HFFc6 (cell line): ENCODE measurements around the gene TIAM1. TPM values are rescaled to one million over a fixed set of nuclear protein-coding genes. Genes with fewer than 3 reads are reported as not detected.

ENCODE experiments used
- DNase-seq: peaks from one replicate; pipeline ENCODE4 v3.0.0-alpha.2; 2018
- H3K27ac Mint-ChIP-seq: 2 replicates; pipeline ENCODE4 v1.8.0; 2020; ENCODE audit warnings: mild to moderate bottlenecking, mixed read lengths
- H3K27me3 Mint-ChIP-seq: 2 replicates; pipeline ENCODE4 v1.8.0; 2021; ENCODE audit warnings: mild to moderate bottlenecking, moderate library complexity, mixed read lengths; ENCODE audit not compliant: insufficient read depth
- H3K36me3 Mint-ChIP-seq: 2 replicates; pipeline ENCODE4 v1.8.0; 2021; ENCODE audit warnings: low read depth, mixed read lengths
- H3K4me1 Mint-ChIP-seq: 2 replicates; pipeline ENCODE4 v1.8.0; 2020; ENCODE audit warnings: low read depth, mixed read lengths
- H3K4me3 Mint-ChIP-seq: 2 replicates; pipeline ENCODE4 v1.8.0; 2020; ENCODE audit warnings: mild to moderate bottlenecking, moderate library complexity, mixed read lengths
- H3K9me3 Mint-ChIP-seq: 2 replicates; pipeline ENCODE4 v1.8.0; 2020; ENCODE audit warnings: mild to moderate bottlenecking, mixed read lengths
- total RNA-seq, 6 experiments: library from RNA; stranded (reverse); fragmentation: NEBNext Ultra II Directional; extraction: Animal tissue kit (Norgen Biotek cat#: 25700); gene quantifications; 2 replicates in 1 of 6; 3 replicates in 5 of 6; pipeline ENCODE4 v1.2.3, GENCODE V29; 2021
- TF ChIP-seq, protein P1 (sequence below): fragments of 200-600 bp; sonication (generic); IDR thresholded peaks from 2 replicates; pipeline ENCODE4 v1.5.0; 2021; ENCODE audit warnings: antibody characterized with exemption, mild to moderate bottlenecking

Gene TIAM1
- total RNA-seq, 6 experiments from 2014 or later: 0.02 to 0.43 (median 0.27) TPM; not detected in 1

DNA sequence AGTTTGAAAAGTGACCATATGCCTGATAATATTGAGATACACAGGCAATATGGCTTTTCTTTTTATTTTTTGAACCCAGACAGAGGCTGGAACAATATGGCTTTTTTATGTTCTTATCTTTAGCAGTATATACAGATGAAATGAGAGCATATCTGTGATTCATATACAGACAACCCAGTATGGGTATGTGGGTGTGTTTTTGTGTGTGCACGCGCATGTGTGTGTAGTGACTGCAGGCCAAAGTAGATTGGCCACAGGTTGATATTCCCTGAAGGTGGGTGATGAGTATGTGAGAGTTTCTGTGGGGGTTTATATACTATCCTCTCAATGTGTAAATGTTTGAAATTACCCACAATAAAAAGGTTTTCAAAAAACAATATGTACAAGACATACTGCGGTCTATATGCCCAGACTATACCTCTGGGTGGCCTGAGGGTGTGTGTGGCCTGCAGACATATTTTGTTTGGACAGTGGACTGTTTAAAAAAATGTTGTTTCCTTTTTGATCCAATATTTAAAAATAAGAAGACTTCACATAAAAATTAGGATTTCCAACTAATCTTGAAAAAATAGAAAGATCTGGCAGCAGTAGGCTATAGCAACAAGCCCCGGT lies 26.3 kb upstream of the TIAM1 start:
- Mint-ChIP-seq H3K4me3 (no peak overlapping the region), H3K4me1 (no peaks in the 10 kb centered on the region), H3K36me3 (no peaks in the 10 kb centered on the region), H3K27ac (no peak overlapping the region), H3K9me3 (peaks cover 8% of the 10 kb centered on the region; the same call in 1 of the 2 replicates), H3K27me3 (peaks cover 2% of the 10 kb centered on the region)
- TF ChIP-seq, protein P1, sequence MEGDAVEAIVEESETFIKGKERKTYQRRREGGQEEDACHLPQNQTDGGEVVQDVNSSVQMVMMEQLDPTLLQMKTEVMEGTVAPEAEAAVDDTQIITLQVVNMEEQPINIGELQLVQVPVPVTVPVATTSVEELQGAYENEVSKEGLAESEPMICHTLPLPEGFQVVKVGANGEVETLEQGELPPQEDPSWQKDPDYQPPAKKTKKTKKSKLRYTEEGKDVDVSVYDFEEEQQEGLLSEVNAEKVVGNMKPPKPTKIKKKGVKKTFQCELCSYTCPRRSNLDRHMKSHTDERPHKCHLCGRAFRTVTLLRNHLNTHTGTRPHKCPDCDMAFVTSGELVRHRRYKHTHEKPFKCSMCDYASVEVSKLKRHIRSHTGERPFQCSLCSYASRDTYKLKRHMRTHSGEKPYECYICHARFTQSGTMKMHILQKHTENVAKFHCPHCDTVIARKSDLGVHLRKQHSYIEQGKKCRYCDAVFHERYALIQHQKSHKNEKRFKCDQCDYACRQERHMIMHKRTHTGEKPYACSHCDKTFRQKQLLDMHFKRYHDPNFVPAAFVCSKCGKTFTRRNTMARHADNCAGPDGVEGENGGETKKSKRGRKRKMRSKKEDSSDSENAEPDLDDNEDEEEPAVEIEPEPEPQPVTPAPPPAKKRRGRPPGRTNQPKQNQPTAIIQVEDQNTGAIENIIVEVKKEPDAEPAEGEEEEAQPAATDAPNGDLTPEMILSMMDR: no peak
- DNase-seq: no peak

DNA sequence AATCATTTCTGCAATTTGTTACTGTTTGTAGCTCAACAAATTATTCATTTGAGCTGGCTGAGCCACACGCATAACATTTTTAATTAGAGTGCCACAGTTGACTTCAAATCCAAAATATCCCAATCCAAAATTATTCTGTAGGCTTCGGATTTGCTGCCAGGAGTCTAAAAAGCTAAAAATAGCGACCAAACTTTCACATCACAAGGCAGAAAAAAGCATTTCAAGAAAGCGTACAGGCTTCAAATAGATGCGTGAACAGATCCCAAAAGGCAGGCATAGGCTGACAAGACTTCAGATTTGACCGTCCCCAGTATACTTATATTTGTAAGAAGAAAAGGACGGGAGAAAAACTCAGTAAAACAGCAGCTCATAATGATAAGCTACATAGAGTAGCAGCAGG lies 24.3 kb upstream of the TIAM1 start:
- H3K27ac Mint-ChIP-seq: no peak overlapping the region
- no peak for DNase-seq
- no peaks in the 10 kb centered on the region for H3K36me3 Mint-ChIP-seq
- peaks cover 2% of the 10 kb centered on the region for H3K27me3 Mint-ChIP-seq
- H3K4me1 Mint-ChIP-seq: no peaks in the 10 kb centered on the region
- TF ChIP-seq, protein P1: no peak
- no peak overlapping the region for H3K4me3 Mint-ChIP-seq
- peaks cover 17% of the 10 kb centered on the region; the same call in 1 of the 2 replicates for H3K9me3 Mint-ChIP-seq

DNA sequence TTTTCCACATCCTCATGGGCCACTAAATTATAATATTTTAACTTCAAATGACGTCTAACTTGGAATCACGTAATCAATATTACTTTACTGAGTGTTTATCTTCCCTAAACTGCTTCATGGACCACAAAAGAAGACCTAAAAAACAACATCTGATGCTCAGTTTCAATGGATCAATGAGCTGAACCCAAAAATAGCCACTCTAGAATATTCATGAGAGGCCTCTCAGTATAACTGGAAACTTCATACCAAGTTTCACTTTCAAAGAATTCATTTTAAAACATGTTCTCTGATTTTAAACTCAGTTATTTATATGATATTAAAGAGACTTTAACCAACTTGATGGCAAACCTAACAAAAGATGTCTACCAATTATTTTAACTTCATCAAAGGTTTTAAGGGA lies 23.7 kb upstream of the TIAM1 start:
- DNase-seq: no peak
- Mint-ChIP-seq H3K4me1 (no peaks in the 10 kb centered on the region), H3K27ac (no peak overlapping the region), H3K36me3 (no peaks in the 10 kb centered on the region), H3K27me3 (peaks cover 2% of the 10 kb centered on the region), H3K9me3 (peaks cover 15% of the 10 kb centered on the region; the same call in 1 of the 2 replicates), H3K4me3 (no peak overlapping the region)
- TF ChIP-seq, protein P1: no peak

DNA sequence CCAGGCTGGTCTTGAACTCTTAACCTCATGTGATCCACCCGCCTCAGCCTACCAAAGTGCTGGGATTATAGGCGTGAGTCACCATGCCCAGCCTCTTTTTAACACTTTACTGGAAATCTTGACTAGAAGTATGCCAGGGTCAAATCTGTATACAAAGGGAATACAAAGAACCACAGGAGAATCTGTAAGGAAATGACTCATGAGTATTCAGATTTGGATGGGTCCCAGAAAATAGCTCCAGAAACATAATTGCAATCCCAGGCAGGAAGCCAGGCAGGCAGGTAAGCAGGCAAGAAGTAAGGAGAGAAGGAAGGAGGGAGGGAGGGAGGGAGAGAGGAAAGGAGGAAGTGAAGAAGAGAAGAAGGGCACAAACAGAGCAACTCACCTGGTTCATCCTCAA lies 22.8 kb upstream of the TIAM1 start:
- H3K27me3 Mint-ChIP-seq: peaks cover 2% of the 10 kb centered on the region
- H3K27ac Mint-ChIP-seq: no peak overlapping the region
- TF ChIP-seq, protein P1: no peak
- peaks cover 15% of the 10 kb centered on the region; the same call in 1 of the 2 replicates for H3K9me3 Mint-ChIP-seq
- no peaks in the 10 kb centered on the region for H3K4me1 Mint-ChIP-seq
- no peak for DNase-seq
- H3K36me3 Mint-ChIP-seq: no peaks in the 10 kb centered on the region
- no peak overlapping the region for H3K4me3 Mint-ChIP-seq

DNA sequence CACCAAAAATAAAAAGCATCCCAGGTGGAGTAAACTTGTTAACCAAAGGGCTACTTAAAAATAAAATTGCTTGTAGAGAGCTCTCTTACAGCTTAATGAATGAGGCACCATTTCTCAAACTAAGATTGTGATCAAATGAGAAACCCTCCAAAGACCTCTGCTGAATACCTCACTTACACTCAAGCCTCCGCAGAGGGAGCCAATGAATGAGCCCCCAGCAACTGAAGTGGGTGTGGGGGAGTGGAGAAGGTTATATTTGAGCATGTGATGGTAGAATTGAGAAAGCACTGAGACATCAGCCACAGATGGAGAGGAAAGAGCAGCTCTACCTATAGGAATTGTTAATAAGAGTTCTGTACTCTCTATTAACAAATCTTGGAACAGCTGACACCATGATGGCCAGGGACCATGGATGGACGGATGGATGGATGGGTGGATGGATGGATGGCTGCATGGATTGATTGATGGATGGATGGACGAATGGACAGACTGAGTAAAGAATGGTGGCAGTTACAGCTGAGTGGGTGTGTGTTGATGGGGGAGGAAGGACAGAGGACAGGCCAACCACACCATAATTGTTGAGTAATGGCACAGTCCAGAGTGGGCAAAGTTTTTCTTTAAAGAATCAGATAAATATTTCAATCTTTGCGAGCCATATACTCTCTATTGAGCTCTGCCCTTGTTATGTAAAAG lies 20.3 kb upstream of the TIAM1 start:
- TF ChIP-seq, protein P1: no peak
- Mint-ChIP-seq H3K4me3 (no peak overlapping the region), H3K27ac (no peak overlapping the region), H3K4me1 (no peaks in the 10 kb centered on the region), H3K36me3 (no peaks in the 10 kb centered on the region), H3K27me3 (peaks cover 2% of the 10 kb centered on the region), H3K9me3 (peaks cover 16% of the 10 kb centered on the region; the same call in 1 of the 2 replicates)
- no peak for DNase-seq
